Ectodermal cell (in vitro differentiated cells): ENCODE results near the gene ZFP82.

Source experiments
- H3K27ac ChIP-seq: 2 replicates; pipeline ENCODE4 v1.7.0; 2013; ENCODE audit warnings: mild to moderate bottlenecking, low read depth, low read length; ENCODE audit not compliant: insufficient read depth, poor library complexity, severe bottlenecking
- H3K27me3 ChIP-seq: 2 replicates; pipeline ENCODE4 v1.7.0; 2013; ENCODE audit warnings: mild to moderate bottlenecking, low read length; ENCODE audit not compliant: insufficient read depth, control insufficient read depth, poor library complexity, severe bottlenecking
- H3K36me3 ChIP-seq: one replicate; pipeline ENCODE4 v1.7.0; 2013; ENCODE audit warnings: low read length; ENCODE audit not compliant: control insufficient read depth, insufficient read depth
- H3K4me1 ChIP-seq: one replicate; pipeline ENCODE4 v1.7.0; 2013; ENCODE audit warnings: low read length; ENCODE audit not compliant: control insufficient read depth, insufficient read depth
- H3K4me3 ChIP-seq: 2 replicates; pipeline ENCODE4 v1.7.0; 2013; ENCODE audit warnings: low read depth, low read length, control low read depth; ENCODE audit not compliant: insufficient read depth
- H3K9me3 ChIP-seq: 2 replicates; pipeline ENCODE4 v1.7.0; 2013; ENCODE audit warnings: mild to moderate bottlenecking, low read length, moderate library complexity; ENCODE audit not compliant: control insufficient read depth
- WGBS, 2 experiments: methylation state at CpG; one replicate each; pipeline ENCODE4 v1.1.7; 2013; ENCODE audit warnings: missing lambda C conversion rate in 2 of 2; 5-methylcytosine and 5-hydroxymethylcytosine counted together

ZFP82 gene

GRCh38 chr19:36373638-36374156, 44.7 kb downstream of the ZFP82 start:
- Histone ChIP-seq H3K27ac (no peak overlapping the region), H3K4me3 (no peak overlapping the region), H3K4me1 (peaks cover 9% of the 10 kb centered on the region), H3K27me3 (no peaks in the 10 kb centered on the region), H3K36me3 (no peaks in the 10 kb centered on the region), H3K9me3 (no peaks in the 10 kb centered on the region)
- WGBS, 2 experiments, result 95 to 97% methylated on average over 5 of the region's 5 CpGs

DNA sequence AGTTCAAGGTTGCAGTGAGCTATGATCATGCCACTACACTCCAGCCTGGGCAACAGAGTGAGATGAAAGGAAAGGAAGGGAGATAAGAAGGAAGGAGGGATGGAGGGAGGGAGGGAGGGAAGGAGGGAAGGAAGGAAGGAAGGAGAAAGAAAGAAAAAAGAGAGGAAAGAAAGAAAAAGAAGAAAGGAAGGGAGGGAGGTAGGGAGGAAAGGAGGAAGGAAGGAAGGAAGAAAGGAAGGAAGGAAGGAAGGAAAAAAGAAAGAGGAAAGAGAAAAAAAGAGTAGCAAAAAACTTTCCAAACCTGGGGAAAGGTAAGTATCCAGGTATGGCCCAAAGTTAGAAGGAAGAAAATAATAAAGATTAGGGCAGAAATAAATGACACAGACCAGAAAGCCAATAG, 46.6 kb downstream of the ZFP82 start:
- Histone ChIP-seq H3K9me3 (no peaks in the 10 kb centered on the region), H3K4me3 (no peak overlapping the region), H3K27me3 (no peaks in the 10 kb centered on the region), H3K27ac (no peak overlapping the region), H3K4me1 (no peaks in the 10 kb centered on the region), H3K36me3 (peaks cover 4% of the 10 kb centered on the region)

DNA sequence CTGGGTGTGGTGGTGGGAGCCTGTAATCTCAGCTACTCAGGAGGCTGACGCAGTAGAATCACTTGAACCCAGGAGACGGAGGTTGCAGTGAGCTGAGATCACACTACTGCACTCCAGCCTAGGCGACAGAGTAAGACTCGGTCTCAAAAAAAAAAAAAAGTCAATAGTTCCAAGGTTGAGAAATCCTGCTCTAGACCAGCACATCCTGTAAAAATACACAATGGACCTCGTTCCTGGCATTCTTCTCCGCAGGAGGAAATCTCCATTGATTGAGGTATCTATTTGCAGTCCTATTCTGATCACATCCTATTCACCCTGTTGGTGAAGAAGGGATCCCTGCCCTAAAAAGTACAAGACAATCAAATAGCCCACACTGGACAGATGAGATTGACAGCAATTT, 54.6 kb downstream of the ZFP82 start:
- Histone ChIP-seq H3K27me3 (no peaks in the 10 kb centered on the region), H3K4me3 (no peak overlapping the region), H3K36me3 (peaks cover 20% of the 10 kb centered on the region), H3K4me1 (no peaks in the 10 kb centered on the region), H3K27ac (no peak overlapping the region), H3K9me3 (no peaks in the 10 kb centered on the region)
- WGBS, 2 experiments, result 89 to 95% methylated on average over 6 of the region's 6 CpGs
